D341Med (cell line): ENCODE measurements around the gene ENTPD6.
A peak's percentile ranks its signal among the peaks of the same experiment; 100 is the strongest.

Source experiments
- DNase-seq: peaks from one replicate; pipeline ENCODE4 v3.0.0; 2012; ENCODE audit warnings: low spot score

ENTPD6 gene

DNA sequence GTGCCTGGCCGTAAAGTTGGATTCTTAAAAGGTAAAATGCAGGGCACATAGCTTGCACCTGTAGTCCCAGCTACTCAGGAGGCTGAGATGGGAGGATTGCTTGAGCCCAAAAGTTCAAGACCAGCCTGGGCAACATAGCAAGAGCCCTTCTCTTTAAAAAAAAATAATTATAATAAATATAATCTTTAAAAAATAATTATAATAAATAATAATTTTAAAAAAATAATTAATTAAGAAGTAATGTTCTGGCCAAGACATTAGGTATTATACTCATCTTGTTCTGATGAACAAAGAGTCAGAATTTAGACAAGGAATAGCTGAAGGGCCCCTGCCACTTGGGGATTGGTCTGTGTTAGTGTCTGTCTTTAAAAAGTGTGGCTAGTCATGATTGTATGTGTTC is 13.9 kb downstream of the ENTPD6 start:
- DNase-seq = no peak

DNA sequence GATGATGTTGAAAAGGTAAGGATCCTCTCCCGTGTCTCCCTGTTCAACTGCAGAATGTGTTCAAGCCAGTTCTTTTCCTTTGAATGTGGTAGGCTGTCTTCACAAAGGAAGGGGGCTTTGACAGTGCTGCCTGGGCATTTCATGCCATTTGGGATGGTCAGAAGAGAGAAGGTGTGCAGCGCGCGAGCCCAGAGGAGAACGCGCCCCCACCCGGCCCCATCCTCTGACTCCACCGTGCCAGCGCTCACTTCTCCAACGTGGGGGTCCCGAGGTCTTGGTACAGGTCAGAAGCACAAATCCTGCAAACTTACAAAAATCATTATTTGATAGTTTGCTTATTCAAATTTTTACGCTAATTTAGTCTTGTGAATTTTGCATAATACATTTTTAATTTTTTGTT is 14.4 kb downstream of the ENTPD6 start:
- DNase-seq = no peak

DNA sequence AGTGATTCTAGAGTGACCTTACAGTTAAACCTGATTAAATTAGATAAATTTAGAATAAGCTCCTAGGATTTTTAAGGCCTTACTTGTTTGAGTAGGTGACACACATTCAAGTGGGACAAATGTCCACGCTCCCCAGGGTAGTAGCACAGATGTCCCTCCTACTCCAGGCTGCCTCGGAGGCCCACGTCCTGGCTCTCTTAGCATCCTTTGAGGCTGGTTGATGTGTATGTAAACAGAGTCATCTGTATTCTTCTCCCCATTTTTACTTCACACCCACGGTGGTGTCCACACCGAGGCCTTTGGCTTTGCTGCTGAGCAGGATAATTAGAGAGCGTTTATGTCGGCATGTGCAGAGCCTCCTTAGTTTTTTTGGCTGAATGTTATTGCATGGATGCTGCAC is 15.8 kb downstream of the ENTPD6 start:
- no peak for DNase-seq

DNA sequence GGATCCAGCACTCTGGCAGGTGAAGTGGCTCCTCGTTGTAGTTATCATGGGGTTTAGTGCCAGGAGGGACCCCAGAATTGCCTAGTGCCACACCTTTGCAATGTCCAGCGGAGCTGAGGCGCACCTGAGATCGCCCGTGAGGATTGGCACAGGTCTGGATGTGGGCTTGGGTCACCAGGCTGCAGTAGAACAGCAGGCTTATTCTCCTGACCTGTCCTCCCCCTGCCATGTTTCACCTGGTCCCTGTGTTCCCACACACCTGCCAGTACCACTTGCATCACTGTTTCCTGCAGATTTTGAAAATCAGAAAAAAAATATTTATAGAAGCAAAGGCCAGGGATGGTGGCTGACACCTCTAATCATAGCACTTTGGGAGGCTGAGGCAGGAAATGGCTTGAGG is 16.7 kb downstream of the ENTPD6 start:
- DNase-seq = no peak

DNA sequence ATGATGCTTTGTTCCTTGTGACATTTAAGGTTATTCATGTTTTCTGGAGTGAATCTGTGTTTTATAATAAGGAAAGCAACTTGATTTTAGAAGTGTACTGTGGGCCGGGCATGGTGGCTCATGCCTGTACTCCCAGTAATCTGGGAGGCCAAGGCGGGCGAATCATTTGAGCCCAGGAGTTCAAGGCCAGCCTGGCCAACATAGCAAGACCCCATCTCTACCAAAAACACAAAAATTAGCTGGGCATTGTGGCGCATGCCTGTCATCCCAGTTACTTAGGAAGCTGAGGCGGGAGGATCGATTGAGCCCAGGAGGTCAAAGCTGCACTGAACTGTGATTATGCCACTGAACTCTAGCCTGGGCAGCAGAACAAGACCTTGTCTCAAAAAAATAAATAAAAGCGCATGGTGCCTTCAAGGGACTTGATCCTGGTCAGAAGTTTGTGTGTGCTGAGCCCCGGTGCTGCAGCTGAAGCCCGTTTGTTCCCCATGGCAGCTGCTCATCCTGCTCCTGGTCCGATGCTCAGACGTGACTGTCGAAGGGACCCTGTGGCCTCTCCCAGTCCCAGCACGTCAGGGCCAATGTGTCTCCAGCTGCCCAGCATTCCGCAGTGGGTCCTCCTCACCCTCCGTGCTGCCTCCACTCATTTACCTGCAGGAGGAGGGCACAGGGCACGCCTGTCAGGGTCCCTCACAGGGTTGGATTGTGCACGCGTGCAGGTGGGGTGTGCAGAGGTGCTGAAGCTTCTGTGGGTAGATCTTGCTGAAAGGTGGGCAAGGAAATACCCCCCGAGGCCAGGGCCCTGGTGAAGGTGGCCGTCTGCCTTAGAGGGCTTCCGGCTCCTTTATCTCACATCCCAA is 18.3 kb downstream of the ENTPD6 start:
- DNase-seq = no peak

DNA sequence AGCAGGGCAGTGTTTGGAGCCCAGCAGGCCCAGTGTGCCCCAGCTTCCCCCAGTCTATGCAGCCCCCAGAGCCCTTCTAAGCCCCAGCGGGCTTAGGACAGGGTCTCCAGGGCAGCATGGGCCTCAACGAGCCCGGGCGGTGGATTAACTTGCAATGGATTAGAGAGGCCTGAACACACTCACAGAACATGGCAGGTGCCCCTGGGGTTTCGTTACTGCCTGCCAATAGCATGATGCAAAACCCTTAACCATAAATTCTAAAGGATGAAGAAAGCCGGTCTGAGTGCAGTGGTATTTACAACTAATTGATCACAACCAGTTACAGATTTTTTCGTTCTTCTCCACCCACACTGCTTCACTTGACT is 18.9 kb downstream of the ENTPD6 start:
- peak; percentile 75 for DNase-seq

DNA sequence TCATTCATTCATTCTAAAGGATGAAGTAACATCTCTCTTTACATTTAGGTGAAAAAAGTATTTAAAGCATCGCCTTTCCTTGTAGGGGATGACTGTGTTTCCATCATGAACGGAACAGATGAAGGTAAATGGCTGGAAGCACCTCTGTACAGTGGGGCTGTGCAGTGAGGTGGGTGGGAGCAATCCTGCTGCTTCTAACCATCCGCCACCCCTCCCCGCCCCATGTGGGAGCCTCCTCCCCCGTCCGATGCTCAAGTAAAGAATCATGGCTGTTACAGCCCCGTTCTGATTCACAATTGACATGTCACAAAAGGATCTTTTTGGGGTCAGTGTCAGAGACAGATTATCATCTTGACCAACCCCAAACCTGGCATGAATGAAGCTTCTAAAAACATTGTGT is 19.3 kb downstream of the ENTPD6 start:
- DNase-seq = no peak

DNA sequence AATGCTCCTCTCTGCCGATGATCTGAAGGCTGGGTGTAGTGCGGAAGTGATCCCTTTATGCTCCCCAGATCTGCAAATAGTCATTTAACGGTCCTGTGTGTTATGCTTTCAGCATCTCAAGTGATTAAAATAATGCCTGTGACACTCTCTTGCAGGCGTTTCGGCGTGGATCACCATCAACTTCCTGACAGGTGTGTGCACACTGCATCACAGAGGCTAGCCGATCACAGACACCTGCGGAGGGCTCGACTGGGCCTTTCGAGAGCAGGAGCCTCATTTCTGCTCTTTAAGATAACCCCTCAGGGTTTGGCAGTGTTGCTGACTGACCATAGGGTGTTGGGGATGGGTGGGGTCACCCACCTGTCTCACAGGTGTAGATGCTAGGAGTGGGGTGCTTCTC is 20.0 kb downstream of the ENTPD6 start:
- DNase-seq = no peak

DNA sequence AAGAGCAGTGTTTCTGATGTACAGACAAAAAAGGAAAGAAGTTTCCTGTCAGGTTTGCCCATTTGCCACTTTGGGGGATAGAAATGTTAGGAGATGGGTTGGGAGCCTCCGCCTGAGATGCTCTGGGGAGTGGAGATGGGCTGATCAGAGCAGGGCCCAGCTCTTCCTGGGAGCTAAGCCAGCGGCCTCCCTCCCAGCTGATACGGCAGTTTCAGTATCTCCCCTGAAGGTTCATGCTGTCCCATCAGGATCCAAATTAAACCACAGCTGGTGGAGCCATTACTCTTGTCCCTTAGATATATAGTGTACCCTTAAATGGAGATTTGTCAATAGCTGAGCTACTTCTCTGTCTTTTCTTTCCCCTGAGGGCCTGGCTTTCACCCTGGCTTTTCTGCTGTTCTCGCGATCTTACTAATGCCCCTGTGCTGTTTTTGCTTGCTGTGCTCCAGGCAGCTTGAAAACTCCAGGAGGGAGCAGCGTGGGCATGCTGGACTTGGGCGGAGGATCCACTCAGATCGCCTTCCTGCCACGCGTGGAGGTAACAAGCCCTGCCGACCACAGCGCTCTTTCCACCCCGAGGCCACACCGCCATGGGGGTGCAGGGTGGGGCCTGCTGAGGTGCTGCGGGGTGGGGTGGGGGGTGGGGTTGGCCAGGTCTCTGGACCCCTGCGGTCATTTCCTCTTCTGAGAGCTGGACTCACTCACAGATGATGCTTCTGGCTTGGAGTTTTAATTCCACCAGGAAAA is 20.9 kb downstream of the ENTPD6 start:
- DNase-seq = no peak

DNA sequence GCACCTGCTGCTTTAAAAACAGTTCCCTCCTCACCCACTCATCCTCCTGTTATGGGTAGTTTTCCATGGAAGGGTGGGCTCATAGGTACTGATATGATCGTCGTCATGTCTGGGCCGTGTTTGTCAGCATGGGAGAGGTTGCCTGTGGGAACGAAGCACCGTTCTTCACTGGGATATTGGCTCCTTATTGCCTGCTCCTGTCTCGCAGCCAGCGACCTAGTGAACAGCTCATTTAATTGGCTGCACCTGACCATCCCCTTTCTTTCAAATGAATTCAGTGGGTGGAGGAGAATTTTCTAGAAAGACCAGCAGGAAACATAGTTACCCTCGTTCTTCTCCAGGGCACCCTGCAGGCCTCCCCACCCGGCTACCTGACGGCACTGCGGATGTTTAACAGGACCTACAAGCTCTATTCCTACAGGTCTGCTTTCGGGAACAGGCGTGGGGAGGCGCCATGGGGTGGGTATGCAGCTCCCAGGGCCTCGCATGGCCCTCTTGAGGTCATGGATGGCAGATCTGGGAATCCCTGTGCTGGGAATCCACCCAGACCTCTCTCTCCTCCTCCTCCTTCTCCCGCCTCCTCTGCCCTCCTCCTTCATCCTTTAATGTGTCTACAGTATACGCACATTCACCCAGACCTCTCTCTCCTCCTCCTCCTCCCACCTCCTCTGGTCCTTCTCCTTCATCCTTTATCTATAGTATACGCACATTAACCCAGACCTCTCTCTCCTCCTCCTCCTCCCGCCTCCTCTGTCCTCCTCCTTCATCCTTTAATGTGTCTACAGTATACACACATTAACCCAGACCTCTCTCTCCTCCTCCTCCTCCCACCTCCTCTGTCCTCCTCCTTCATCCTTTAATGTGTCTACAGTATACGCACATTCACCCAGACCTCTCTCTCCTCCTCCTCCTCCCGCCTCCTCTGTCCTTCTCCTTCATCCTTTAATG is 21.9 kb downstream of the ENTPD6 start:
- no peak for DNase-seq

DNA sequence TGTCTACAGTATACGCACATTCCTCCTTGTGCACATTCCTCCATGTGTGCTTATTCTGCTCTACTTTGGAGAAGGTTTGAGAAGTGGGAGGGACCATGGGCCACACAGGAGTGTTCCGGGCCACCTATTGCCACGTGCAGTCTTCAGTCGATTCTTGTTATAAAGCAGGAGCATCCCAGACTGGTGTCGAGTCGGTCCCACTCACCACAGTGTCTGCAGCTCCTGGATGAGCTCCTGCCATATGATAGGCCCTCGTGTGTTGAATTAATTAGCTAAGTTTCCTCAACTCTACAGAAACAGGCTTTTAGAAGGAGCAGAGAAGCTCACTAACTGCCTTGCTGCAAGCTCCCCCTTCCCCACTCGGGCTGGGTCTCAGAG is 22.6 kb downstream of the ENTPD6 start:
- no peak for DNase-seq

DNA sequence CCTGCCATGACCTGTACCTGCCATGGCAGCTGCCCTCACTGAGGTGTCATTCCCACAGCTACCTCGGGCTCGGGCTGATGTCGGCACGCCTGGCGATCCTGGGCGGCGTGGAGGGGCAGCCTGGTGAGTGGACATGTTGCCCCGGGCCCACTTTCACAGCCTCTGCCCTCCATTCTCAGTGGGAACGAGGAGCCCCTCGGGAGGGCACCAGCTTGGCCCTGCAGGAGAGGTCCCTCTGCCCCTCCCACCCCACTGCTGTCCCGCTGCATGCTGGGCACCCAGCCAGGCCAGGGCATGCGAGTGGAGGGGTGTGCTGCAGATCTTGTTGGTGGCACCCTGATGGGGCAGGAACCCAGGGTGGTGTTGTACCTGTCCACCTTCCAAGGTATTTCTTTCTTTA is 23.0 kb downstream of the ENTPD6 start:
- no peak for DNase-seq

DNA sequence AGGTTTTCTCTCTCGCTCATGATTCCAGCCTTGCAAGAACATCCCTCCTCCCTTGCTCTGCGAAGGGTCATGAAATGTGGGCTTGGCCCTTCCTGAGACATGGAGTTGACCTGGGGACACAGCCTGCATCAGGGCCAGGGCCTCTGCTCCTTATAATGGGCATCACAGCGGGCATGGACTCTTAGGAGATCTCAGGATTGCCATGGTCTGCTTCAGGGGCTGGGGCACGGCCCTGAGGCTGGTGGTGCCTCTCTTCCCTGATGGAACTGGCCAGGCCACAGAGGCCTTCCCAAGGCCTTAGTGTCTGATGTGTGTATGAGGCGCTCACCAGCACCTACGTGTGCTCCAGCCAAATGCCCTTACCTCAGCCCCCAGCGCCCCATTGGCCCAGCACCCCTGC is 23.9 kb downstream of the ENTPD6 start:
- no peak for DNase-seq

DNA sequence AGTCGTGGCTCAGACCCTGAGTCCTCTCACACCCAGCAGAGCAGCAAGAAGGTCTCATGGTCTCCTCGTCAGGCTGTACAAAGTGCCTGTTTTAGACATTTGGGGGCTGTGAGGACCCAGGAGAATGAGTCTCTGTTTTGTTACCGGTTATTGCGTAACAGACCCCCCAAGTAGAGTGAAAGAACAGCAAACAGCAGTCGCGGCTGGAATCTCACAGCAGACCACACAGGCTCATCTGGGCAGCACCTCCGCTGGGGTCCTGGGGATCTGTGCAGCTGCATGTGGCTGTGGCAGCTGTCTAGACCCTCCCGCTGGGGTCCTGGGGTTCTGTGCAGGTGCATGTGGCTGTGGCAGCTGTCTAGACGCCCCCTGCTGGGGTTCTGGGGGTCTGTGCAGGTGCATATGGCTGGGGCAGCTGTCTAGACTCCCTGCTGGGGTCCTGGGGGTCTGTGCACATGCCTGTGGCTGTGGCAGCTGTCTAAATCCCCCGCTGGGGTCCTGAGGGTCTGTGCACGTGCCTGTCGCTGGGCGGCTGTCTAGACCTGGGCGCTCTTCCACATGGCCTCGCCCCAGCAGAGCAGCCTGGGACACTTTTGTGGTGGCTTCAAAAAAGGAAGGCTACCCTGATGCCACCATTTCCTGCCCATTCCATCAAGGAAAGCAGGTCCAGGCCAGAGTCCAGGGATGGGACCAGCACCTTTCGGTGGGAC is 24.7 kb downstream of the ENTPD6 start:
- peak; percentile 67 for DNase-seq

DNA sequence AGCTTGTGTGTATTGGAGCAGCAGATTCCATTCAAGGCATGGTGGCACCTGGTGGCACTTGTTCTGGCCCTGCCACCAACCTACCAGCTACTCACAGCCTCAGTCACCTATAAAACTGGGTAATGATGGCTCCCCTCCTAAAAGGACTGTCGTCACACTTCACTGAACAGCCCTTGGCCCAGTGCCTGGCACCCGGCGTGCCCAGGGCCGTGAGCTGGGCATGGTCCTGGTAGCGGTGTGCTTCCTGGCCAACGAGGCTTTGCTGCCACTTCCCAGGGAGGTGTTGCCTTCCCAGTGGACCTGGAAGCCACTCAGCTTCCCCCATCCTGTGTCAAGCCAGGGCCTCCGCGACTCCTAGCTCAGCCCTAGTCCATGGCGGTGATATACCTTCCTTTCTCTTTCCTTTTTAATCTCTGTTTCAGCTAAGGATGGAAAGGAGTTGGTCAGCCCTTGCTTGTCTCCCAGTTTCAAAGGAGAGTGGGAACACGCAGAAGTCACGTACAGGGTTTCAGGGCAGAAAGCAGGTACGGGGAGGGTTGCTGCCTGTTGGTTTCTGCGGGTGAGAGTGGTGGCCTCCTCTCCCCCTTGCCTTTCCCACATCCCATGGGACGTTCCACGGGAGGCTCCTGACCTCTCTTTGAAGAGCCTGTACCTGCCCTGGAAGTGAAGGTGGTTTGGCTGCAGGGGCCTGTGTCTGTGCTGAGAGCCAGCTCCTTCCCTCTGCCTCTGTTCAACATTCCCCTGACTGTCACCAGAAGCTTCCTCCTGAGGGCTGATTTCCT is 25.5 kb downstream of the ENTPD6 start:
- DNase-seq = peak; percentile 29

DNA sequence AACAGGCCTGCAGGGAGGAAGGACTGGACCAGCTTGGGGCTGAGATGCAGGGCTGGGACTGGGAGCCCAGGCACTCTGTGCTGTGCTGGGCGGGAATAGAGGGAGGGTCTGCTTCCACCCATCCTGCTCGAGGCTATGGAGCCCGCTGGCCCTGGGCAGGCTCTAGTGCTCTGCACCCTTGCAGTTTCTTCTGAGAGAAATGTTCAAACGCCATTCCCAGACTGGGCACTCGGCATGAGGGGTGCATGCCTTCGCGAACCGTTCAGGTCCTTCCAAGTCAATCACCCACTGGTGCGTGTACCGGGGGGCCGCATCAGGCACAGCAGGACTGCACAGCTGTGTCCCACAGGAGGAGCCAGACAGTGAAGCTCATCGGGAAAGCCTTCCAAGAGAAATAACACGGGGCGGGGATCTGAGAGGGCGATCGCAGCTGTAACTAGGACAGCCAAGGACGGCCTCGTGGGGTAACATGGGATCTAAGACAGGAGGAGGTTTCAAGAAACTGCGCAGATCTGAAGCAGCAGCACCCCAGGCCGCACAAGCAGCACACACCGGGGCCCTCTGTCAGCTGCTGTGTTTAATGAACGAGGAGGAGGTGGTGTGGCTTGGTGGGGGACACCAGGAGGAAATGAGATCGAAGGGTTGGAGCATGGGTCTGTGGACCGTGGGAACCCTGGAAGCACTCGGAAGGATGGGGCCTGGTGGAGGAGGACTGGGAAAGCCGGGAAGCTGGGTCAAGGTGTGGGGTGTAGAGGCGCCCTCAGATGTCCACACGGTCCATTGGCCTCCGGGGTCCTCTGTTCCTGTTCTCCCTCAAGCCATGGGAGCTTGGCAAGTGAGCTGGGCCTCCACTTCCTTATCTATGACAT is 26.3 kb downstream of the ENTPD6 start:
- no peak for DNase-seq

DNA sequence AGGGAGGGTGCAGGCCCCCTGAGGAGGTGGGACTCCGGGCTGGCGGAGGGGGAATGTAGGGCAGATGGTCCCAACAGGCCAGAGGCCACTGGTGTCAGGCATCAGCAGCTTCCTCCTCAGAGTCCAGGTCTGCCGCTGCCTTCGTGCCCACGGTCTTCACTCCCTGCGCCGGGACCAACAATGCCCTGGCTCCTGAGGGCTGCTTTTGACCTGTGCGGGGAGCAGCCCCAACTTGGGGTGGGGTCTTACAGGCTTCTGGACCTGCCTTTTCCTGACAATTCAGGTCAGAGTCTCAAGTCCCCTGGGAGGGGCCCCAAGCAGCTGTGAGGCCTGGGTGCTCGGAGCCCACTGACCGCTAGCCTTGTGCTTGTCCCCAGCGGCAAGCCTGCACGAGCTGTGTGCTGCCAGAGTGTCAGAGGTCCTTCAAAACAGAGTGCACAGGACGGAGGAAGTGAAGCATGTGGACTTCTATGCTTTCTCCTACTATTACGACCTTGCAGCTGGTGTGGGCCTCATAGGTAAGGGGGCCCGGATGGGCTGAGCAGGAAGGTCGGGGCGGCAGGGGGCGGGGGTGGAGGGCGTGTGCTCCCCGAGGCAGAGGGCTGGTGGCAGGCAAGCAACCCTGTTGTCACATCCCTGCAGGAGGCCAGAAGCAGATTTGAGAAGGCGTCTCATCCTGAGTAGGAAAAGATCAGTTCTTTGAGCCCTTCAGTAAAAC is 27.1 kb downstream of the ENTPD6 start:
- no peak for DNase-seq

DNA sequence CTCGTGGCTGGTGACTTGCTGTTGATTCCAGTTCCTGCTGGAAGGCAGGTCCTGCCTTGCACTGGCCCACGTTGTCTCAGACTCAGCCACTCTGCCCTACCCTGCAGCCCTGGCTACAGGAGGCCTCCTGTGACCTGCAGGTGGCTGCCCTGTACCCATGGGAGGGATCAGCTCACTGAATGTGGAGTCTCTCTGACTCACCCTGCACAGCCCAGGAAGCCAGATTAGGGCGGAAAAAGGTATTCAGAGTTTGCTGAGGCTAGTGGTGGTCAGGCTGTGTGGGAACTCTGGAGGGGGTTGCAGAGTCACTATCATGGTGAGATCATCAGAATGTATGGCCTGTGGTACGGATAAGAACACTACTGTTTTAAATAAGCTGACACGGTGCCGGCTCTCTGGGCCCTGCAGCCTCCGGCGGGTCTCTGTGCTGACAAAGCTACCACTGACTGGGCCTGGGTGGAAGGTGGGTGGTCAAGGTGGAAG is 27.7 kb downstream of the ENTPD6 start:
- no peak for DNase-seq
